HepG2 (cell line): ENCODE data around the gene GNA14.
"Not testable (repeated sequence)": the region's sequence is repeated elsewhere in the genome, so short reads cannot be mapped to it uniquely, and the experiment has no call there.

Experiments
- CTCF ChIP-seq: sonication (generic); formaldehyde crosslinking; IDR thresholded peaks from 2 replicates; pipeline ENCODE4 v1.5.0; 2020; ENCODE audit warnings: mild to moderate bottlenecking, missing genetic modification reagents, moderate library complexity
- E2F1 ChIP-seq: sonication (generic); formaldehyde crosslinking; IDR thresholded peaks from 2 replicates; pipeline ENCODE4 v1.5.0; 2020; ENCODE audit warnings: missing genetic modification reagents
- ELF1 ChIP-seq: sonication (generic); formaldehyde crosslinking; IDR thresholded peaks from 2 replicates; pipeline ENCODE4 v1.4.0; 2020; ENCODE audit warnings: missing genetic modification reagents
- HMG20A ChIP-seq: IDR thresholded peaks from 2 replicates; pipeline ENCODE4 v1.6.1; 2016; ENCODE audit warnings: borderline replicate concordance
- IKZF5 ChIP-seq: IDR thresholded peaks from 2 replicates; pipeline ENCODE4 v1.6.1; 2018; ENCODE audit warnings: missing genetic modification reagents, mild to moderate bottlenecking, missing compliant biosample characterization
- MAZ ChIP-seq, 2 experiments: sonication (generic) in 1 of 2; formaldehyde crosslinking in 1 of 2; IDR thresholded peaks; 2 replicates each; pipeline versions ENCODE4 v1.5.0 to v1.6.1; 2012 to 2020; ENCODE audit warnings: low read depth in 2 of 2, mild to moderate bottlenecking in 2 of 2, borderline replicate concordance in 1 of 2, improper control_type of control experiment in 1 of 2, low read length in 1 of 2, missing genetic modification reagents in 1 of 2, moderate library complexity in 1 of 2
- MYNN ChIP-seq: sonication (generic); formaldehyde crosslinking; IDR thresholded peaks from 2 replicates; pipeline ENCODE4 v1.4.0; 2020; ENCODE audit warnings: mild to moderate bottlenecking, low read depth, missing genetic modification reagents
- POLR2A ChIP-seq, 2 experiments: IDR thresholded peaks; 2 replicates each; pipeline ENCODE4 v1.6.1; 2011; ENCODE audit warnings: low read depth in 2 of 2, low read length in 2 of 2, mild to moderate bottlenecking in 1 of 2, moderate library complexity in 1 of 2; ENCODE audit not compliant: insufficient read depth in 1 of 2
- RAD51 ChIP-seq: fragments of 450-650 bp; IDR thresholded peaks from 2 replicates; pipeline ENCODE4 v1.6.1; 2016; ENCODE audit warnings: borderline replicate concordance
- REL ChIP-seq: sonication (generic); formaldehyde crosslinking; conservative IDR thresholded peaks from 2 replicates; pipeline ENCODE4 v1.8.0; 2022; ENCODE audit warnings: mild to moderate bottlenecking, missing genetic modification reagents, moderate library complexity
- SIN3A ChIP-seq: IDR thresholded peaks from 2 replicates; pipeline ENCODE4 v1.6.1; 2011; ENCODE audit warnings: low read depth, mild to moderate bottlenecking, control low read depth, low read length, borderline replicate concordance
- SP1 ChIP-seq, 2 experiments: fragments of 450-650 bp in 1 of 2; sonication (generic) in 1 of 2; formaldehyde crosslinking in 1 of 2; IDR thresholded peaks; 2 replicates each; pipeline versions ENCODE4 v1.4.0 to v1.6.1; 2016 to 2020; ENCODE audit warnings: missing genetic modification reagents in 1 of 2
- ZNF496 ChIP-seq: sonication (generic); formaldehyde crosslinking; IDR thresholded peaks from 2 replicates; pipeline ENCODE4 v1.8.1; 2023; ENCODE audit warnings: mild to moderate bottlenecking, moderate library complexity, missing genetic modification reagents; ENCODE audit not compliant: insufficient replicate concordance
- ZNF782 ChIP-seq: sonication (generic); formaldehyde crosslinking; IDR thresholded peaks from 2 replicates; pipeline ENCODE4 v1.4.0; 2020; ENCODE audit warnings: missing genetic modification reagents, mild to moderate bottlenecking, borderline replicate concordance

GRCh38 chr9:77490279-77490678 is 157.8 kb downstream of the GNA14 start:
- TF ChIP-seq REL (CRISPR knock-in tag); ZNF782; CTCF; E2F1; SIN3A; POLR2A (IDR thresholded peaks at IDR 0.05; ENCODE audit: insufficient read depth in 1 of 2, low read depth in 2 of 2, low read length in 2 of 2); MAZ (IDR thresholded peaks at IDR 0.05; ENCODE audit: borderline replicate concordance, low read depth, low read length); MAZ (CRISPR knock-in tag; IDR thresholded peaks at IDR 0.05; ENCODE audit: low read depth); RAD51; HMG20A (CRISPR knock-in tag); SP1 (IDR thresholded peaks at IDR 0.05); SP1 (CRISPR knock-in tag; IDR thresholded peaks at IDR 0.05); ELF1 (CRISPR knock-in tag); ZNF496; MYNN; IKZF5: not testable (repeated sequence)
